Adrenal gland (tissue), 12 donors: ENCODE data around the gene TCHHL1. TPM values are rescaled to one million over a fixed set of nuclear protein-coding genes. Genes with fewer than 3 reads are reported as not detected.
A peak's percentile ranks its signal among the peaks of the same experiment; 100 is the strongest.

Experiments used
- DNase-seq, 7 donors: peaks; one replicate each; pipeline ENCODE4 v3.0.0-alpha.2; 2019 to 2020
- H3K27ac ChIP-seq, 5 donors: fragments of 200-600 bp; sonication (generic) in 4 of 5; 1 replicate in 3 of 5; 2 replicates in 2 of 5; pipeline versions ENCODE4 v1.5.1 to v1.8.0; 2016 to 2020; ENCODE audit warnings: mild to moderate bottlenecking in 1 of 5
- H3K27me3 ChIP-seq: fragments of 200-600 bp; 2 replicates; pipeline ENCODE4 v1.8.0; 2021
- H3K36me3 ChIP-seq, 2 donors: fragments of 200-600 bp; replicated peaks in 1 of 2; 1 replicate in 1 of 2; 2 replicates in 1 of 2; pipeline versions ENCODE4 v1.5.1 to v1.8.0; 2018 to 2022
- H3K4me1 ChIP-seq, 2 donors: fragments of 200-600 bp; replicated peaks in 1 of 2; 1 replicate in 1 of 2; 2 replicates in 1 of 2; pipeline versions ENCODE4 v1.5.1 to v1.8.0; 2018 to 2021
- H3K4me3 ChIP-seq, 4 donors: fragments of 200-600 bp; sonication (generic) in 3 of 4; one replicate each; pipeline ENCODE4 v1.5.1; 2016 to 2018
- H3K9me3 ChIP-seq, 3 donors: fragments of 200-600 bp; sonication (generic) in 1 of 3; replicated peaks in 1 of 3; 1 replicate in 2 of 3; 2 replicates in 1 of 3; pipeline versions ENCODE4 v1.5.1 to v1.8.0; 2016 to 2021
- CTCF ChIP-seq, 6 experiments: fragments of 450-650 bp in 4 of 6; fragments of 200-600 bp in 2 of 6; sonication (generic) in 1 of 6; IDR thresholded peaks; 1 replicate in 5 of 6; 2 replicates in 1 of 6; pipeline versions ENCODE4 v1.5.1 to v1.8.0; 2016 to 2021; ENCODE audit warnings: antibody characterized with exemption in 6 of 6, mild to moderate bottlenecking in 2 of 6, moderate library complexity in 1 of 6
- POLR2A ChIP-seq, 2 donors: fragments of 450-650 bp; IDR thresholded peaks; one replicate each; pipeline ENCODE4 v1.6.1; 2017; ENCODE audit warnings: antibody characterized with exemption in 2 of 2, mild to moderate bottlenecking in 2 of 2, moderate library complexity in 1 of 2
- WGBS, 4 donors: extraction: QIAGEN DNeasy Blood & Tissue Kit in 2 of 4; methylation state at CpG; one replicate each; pipeline versions ENCODE4 v1.1.5 to v1.1.7; 2013 to 2017; 5-methylcytosine and 5-hydroxymethylcytosine counted together
- intact Hi-C, 2 donors: fragments of 100-400 bp; cut with DNase I; formaldehyde crosslinking; loops; one replicate each; pipeline versions ENCODE4 v1.14.1 to v1.15.0; 2022 to 2023
- polyA plus RNA-seq, 3 donors: library from polyadenylated mRNA; stranded (reverse); fragments of 200-250 nt in 2 of 3; fragments of 350-450 nt in 1 of 3; fragmentation: Illumina TruSeq in 1 of 3; extraction: RNeasy Lipid Tissue Mini Kit (QIAGEN cat#74804) in 1 of 3; gene quantifications; one replicate each; pipeline ENCODE4 v1.2.3, GENCODE V29; 2013 to 2014
- total RNA-seq, 9 donors: library from RNA; depleted of rRNA in 4 of 9; stranded (reverse); fragments of >200 nt in 4 of 9; fragments of 120-200 nt in 1 of 9; fragmentation: NEBNext Ultra II Directional in 1 of 9; extraction: Animal tissue kit (Norgen Biotek cat#: 25700) in 1 of 9; gene quantifications; one replicate each; pipeline versions ENCODE4 v1.1.0 to v1.2.4, GENCODE V29; 2013 to 2023
- donor health status: healthy with polysubstance abuse.
- donor health status: Bipolar disorder and iron deficiency.
- donor health status: DM: yes; HTN: yes; CAD: no.
- donor health status: DM: no; HTN: no; CAD: no.
- donor health status: DM: no; HTN: no; CAD: no.
- donor health status: DM: yes; HTN: yes; CAD: no.

Gene TCHHL1
- total and polyA plus RNA-seq, 12 donors = not detected

GRCh38 chr1:152048416-152049009 lies 40.4 kb downstream of the TCHHL1 start:
- Histone ChIP-seq H3K4me3 (peak overlapping the region in 1 of 4 donors; percentile 37), H3K27ac (peak overlapping the region; percentile 84 to 99 (median 92)), H3K27me3 (peaks cover 6% of the 10 kb centered on the region), H3K36me3 (no peaks in the 10 kb centered on the region), H3K4me1 (peaks cover 16 to 21% of the 10 kb centered on the region in 2 donors), H3K9me3 (no peaks in the 10 kb centered on the region)
- intact Hi-C loops = no loop called here
- no peak for TF ChIP-seq POLR2A (IDR thresholded peaks at IDR 0.05)
- TF ChIP-seq CTCF (IDR thresholded peaks at IDR 0.05) = peak in 1 of 6 experiments; percentile 9
- WGBS, 4 donors = 38 to 55% (median 48%) methylated on average over 4 to 6 of the region's 6 CpGs
- peak in 5 of 7 donors; percentile 56 to 87 (median 85) for DNase-seq

GRCh38 chr1:152047730-152048415 lies 41.0 kb downstream of the TCHHL1 start:
- Histone ChIP-seq H3K36me3 (no peaks in the 10 kb centered on the region), H3K4me1 (peaks cover 16 to 21% of the 10 kb centered on the region in 2 donors), H3K9me3 (no peaks in the 10 kb centered on the region), H3K4me3 (peak overlapping the region in 1 of 4 donors; percentile 37), H3K27me3 (no peaks in the 10 kb centered on the region), H3K27ac (peak overlapping the region; percentile 84 to 99 (median 92))
- intact Hi-C loops = no loop called here
- peak; percentile 82 to 97 (median 96) for DNase-seq
- WGBS, 4 donors = 0 to 3% (median 1%) methylated on average over 6 to 13 of the region's 13 CpGs
- TF ChIP-seq CTCF (IDR thresholded peaks at IDR 0.05) (peak; percentile 24 to 66 (median 52)), POLR2A (IDR thresholded peaks at IDR 0.05) (peak; percentile 53 to 78)

GRCh38 chr1:152047413-152047729 lies 41.5 kb downstream of the TCHHL1 start:
- H3K4me3 ChIP-seq = peak overlapping the region in 1 of 4 donors; percentile 37
- TF ChIP-seq POLR2A (IDR thresholded peaks at IDR 0.05) (no peak), CTCF (IDR thresholded peaks at IDR 0.05) (no peak)
- H3K27ac ChIP-seq = peak overlapping the region; percentile 84 to 99 (median 92)
- peaks cover 16 to 21% of the 10 kb centered on the region in 2 donors for H3K4me1 ChIP-seq
- no peaks in the 10 kb centered on the region for H3K36me3 ChIP-seq
- no peaks in the 10 kb centered on the region for H3K9me3 ChIP-seq
- 33 to 64% (median 44%) methylated on average over 5 of the region's 5 CpGs for WGBS, 4 donors
- DNase-seq = no peak
- H3K27me3 ChIP-seq = no peaks in the 10 kb centered on the region
- intact Hi-C loops = no loop called here

GRCh38 chr1:152044386-152044785 lies 44.5 kb downstream of the TCHHL1 start:
- Histone ChIP-seq H3K4me1 (peaks cover 16 to 21% of the 10 kb centered on the region in 2 donors), H3K27ac (no peak overlapping the region), H3K36me3 (no peaks in the 10 kb centered on the region), H3K4me3 (no peak overlapping the region), H3K27me3 (no peaks in the 10 kb centered on the region), H3K9me3 (no peaks in the 10 kb centered on the region)
- 30 to 40% (median 36%) methylated on average over 3 of the region's 3 CpGs for whole genome bisulfite sequencing, 4 donors
- DNase-seq = no peak
- TF ChIP-seq POLR2A (IDR thresholded peaks at IDR 0.05) (no peak), CTCF (IDR thresholded peaks at IDR 0.05) (no peak)
- intact Hi-C loops = no loop called here
